GM12801 (cell line): Measurements from ENCODE around the gene IRAK1.

ENCODE experiments used
- TF ChIP-seq, protein P1 (sequence below): IDR thresholded peaks from one replicate; pipeline ENCODE4 v1.5.1; 2011; ENCODE audit warnings: control low read depth; ENCODE audit not compliant: insufficient read length; ENCODE audit errors: extremely low read depth

Gene IRAK1

DNA sequence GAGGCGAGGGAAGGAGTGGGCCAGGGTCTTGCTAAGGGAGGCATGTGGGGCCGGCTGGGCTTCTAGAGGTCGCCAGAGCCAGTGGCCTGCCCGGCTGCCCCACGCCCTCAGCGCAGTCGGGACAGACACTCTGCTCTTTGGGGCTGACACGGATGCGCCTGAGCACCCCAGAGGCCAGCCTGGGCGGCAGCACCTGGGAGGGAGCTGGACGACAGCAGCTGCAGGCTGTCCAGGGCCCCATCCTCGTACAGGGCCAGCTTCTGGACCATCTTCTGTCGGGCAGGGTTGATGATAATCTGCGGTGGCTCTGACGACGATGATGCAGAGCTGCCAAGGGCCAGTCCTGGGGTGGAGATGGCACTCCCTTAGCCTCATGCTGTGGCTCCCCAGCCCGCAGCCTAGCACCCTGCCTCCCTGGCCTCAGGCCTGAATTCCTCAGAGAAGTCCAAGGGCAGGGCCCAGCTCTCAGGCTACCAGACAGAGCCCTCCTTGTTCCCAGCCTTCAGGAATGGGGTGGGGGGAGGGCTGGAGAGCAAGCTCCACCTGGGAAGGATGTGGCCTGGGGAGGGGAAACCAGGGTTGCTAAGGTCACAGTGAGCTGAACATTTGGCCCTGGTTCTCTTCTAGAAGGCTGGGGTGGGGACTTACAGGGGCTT, 7.2 kb downstream of the IRAK1 start:
- TF ChIP-seq, protein P1, sequence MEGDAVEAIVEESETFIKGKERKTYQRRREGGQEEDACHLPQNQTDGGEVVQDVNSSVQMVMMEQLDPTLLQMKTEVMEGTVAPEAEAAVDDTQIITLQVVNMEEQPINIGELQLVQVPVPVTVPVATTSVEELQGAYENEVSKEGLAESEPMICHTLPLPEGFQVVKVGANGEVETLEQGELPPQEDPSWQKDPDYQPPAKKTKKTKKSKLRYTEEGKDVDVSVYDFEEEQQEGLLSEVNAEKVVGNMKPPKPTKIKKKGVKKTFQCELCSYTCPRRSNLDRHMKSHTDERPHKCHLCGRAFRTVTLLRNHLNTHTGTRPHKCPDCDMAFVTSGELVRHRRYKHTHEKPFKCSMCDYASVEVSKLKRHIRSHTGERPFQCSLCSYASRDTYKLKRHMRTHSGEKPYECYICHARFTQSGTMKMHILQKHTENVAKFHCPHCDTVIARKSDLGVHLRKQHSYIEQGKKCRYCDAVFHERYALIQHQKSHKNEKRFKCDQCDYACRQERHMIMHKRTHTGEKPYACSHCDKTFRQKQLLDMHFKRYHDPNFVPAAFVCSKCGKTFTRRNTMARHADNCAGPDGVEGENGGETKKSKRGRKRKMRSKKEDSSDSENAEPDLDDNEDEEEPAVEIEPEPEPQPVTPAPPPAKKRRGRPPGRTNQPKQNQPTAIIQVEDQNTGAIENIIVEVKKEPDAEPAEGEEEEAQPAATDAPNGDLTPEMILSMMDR = no peak

DNA sequence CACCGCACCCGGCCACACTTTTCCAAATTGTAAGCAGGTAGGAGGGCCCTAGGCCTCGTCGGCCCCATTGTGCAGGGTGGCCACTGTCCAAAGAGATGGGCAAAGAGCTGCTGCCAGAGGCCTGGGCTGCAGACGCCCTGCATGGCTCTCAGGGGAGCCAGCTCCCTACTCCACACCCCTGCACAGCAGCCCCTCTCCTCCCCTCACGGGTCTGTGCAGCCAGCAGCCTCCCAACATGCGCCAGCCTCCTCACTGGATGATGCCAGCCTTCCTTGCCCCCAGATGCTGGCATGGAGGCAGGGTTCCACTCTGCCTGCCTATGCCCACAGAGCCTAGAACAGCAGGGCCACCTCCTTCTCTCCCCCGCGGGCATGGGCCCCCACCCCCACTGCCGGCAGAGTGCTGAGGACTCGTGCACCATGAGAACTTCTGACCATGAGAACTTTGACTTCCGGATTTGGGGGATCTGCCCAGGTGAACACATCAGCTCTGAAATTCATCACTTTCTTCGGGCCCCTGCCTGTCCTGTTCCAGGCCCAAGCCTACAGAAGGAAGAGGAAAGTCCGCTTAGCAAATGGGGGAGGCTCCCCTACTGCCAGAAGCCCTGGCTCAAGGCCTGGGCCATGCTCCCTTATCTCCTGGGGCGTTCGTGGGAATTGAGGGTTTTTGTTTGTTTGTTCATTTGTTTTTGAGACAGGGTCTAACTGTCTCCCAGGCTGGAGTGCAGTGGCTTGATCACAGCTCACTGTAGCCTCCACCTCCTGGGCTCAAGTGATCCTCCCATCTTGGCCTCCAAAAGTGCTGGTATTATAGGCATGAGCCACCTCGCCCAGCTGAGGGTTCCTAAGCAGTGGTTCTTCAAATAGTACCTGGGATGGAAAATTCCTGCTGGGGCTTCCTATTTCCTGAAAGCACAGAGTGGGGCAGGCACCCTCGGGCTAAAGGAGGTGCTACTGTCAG, 8.0 kb downstream of the IRAK1 start:
- TF ChIP-seq, protein P1 = no peak

DNA sequence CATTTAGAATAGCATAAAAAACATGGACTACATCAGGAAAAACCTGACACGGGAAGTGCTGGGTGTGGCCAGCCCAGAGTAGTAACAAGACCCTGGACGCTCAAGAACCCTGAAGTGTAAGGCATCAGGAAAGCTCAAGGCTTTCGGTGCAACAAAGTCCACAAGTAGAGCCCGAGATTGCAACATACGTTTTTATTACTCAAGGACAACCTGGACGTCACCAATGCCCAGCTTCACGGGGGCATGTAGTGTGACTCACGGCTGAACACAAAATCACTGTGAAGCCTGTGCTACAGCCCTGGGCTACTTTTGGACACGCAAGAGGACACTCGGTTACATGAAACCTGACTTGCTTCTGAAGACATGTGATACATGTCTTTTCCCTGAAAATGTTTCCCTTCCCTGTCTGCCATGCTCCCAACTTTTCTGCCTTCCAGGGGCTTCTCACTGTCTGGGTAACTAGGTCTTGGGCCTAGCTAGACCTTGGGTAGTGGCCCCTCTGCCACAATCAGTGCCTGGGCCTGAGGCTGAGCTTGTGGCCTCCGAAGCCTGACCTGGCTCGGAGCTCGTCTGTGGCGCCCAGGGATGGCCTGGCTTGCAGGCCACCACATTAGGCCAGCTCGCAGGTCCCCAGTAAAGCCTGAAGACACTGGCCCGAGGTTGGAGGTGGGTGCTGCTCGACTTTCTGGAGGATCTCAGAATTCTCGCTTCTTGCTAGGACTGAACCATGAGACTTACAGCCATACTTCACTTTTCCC, 9.2 kb downstream of the IRAK1 start:
- TF ChIP-seq, protein P1 = no peak

DNA sequence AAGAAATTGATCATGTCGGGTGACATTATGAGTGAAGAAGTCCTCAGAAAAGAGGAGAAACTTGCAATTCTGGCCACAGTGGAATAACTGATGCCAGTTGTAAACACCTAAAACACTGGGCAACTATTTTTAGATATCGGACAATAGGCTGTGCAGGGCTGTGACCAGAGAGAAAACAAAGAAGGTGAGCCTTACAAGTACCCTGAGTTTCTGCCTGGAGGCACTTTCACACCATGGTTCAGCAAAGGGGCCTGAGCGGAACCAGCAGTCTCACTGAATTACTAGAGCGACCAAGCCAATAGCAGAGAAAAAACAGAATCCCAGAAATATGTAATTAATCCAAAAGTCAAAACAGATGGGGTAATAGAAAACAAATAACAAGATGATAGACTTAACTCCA, 11.2 kb downstream of the IRAK1 start:
- TF ChIP-seq, protein P1 = no peak

DNA sequence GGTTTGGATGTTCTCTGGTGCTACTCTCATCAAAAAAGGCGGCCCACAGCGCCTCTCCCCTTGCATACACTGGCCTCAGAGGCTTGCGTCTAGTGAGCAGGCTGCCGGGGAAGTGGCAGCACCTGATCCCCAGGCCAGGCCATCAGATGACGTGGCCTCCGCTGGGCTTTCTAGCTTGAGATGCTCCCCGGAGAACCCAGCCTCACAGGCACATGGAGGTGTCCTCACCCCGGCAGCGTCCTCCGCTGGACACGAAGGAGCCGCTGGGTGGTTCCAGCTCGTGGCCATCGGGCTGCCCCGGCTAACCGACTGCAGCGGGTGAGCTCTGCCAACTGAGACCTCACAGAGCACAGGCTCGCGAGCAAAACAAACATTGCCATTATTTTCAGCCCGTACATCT, 12.8 kb downstream of the IRAK1 start:
- TF ChIP-seq, protein P1 = no peak

DNA sequence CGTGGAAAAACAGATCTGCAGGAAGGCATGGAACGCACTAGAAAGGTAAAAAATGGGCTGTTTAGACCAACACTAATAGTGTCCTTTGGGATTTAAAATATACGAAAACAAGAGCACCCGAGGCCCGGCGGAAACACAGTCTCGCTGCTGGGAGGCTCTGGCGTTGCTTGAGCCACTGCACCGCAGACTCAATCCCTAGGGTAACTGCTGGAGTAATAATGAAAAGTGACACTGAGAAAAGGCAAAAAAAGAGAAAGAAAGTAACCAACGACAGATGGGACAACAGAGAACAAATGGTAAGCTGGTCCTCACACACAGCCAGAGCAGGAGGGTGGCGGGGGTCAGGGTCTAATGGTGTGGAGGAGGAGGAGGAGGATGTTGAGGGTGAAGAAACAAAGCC, 15.4 kb downstream of the IRAK1 start:
- TF ChIP-seq, protein P1 = no peak

DNA sequence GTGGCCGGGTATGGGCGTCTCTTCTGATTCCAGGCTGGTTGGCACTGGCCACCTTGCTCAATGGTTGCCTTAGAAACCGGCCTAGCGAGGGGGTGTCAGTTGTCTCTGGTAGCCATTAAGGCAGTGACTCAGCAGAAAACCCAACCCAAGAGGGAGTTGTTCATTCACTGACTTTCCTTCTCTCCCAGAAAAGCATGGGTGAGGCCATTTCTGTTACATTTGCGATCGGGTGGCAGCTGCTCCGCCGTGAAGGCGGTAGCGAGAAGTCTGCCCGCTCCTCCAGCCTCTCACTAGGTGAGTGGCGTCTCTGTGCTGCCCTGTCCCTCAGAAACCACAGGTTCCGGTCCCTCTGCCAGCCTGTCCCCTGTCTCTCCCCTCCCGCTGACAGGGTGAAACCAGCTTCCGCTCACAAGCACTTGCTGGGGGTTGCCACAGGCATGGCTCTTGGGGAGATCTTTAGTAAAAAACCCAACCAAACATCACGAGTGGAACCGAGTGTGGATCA, 17.4 kb downstream of the IRAK1 start:
- TF ChIP-seq, protein P1 = no peak
